Measurements from ENCODE around the gene TNFAIP2. TPM values are rescaled to one million over a fixed set of nuclear protein-coding genes. Genes with fewer than 3 reads are reported as not detected.
A peak's percentile ranks its signal among the peaks of the same experiment; 100 is the strongest.

Gene TNFAIP2
- total and polyA plus RNA-seq, 8 donors: 30.7 to 279 (median 73.0) TPM

- Histone ChIP-seq H3K9me3 (no peaks in the 10 kb centered on the region), H3K4me1 (peaks cover 0 to 34% (median 21%) of the 10 kb centered on the region in 4 donors), H3K4me3 (no peak overlapping the region), H3K36me3 (peaks cover 3 to 15% (median 9%) of the 10 kb centered on the region in 4 donors), H3K27me3 (peaks cover 0 to 31% (median 6%) of the 10 kb centered on the region in 3 donors), H3K27ac (no peak overlapping the region)
- WGBS, 5 donors: 37 to 47% (median 41%) methylated on average over 8 to 12 of the region's 12 CpGs
- no peak for DNase-seq
- intact Hi-C loops (cut with DNase I; ENCODE audit: low total_unique reads): no loop called here
- TF ChIP-seq POLR2A (IDR thresholded peaks at IDR 0.05): no peak
- TF ChIP-seq POLR2AphosphoS5 (IDR thresholded peaks at IDR 0.05): no peak
- TF ChIP-seq EP300 (IDR thresholded peaks at IDR 0.05): no peak
- TF ChIP-seq CTCF (IDR thresholded peaks at IDR 0.05): no peak
Measured at GRCh38 chr14:103140316-103141109, 17.3 kb downstream of the TNFAIP2 start.

GRCh38 chr14:103141117-103141796, 18.0 kb downstream of the TNFAIP2 start:
- no peak overlapping the region for H3K4me3 ChIP-seq
- intact Hi-C loops (cut with DNase I; ENCODE audit: low total_unique reads): no loop called here
- DNase-seq: peak; percentile 60 to 71

GRCh38 chr14:103142026-103142425, 18.8 kb downstream of the TNFAIP2 start:
- no peaks in the 10 kb centered on the region for H3K9me3 ChIP-seq
- intact Hi-C loops (cut with DNase I; ENCODE audit: low total_unique reads): no loop called here
- peaks cover 0 to under 1% (median 0%) of the 10 kb centered on the region in 4 donors for H3K36me3 ChIP-seq
- WGBS, 5 donors: 82 to 96% (median 90%) methylated on average over 4 of the region's 4 CpGs
- peaks cover 0 to 31% (median 20%) of the 10 kb centered on the region in 4 donors for H3K4me1 ChIP-seq
- no peak for TF ChIP-seq EP300 (IDR thresholded peaks at IDR 0.05)
- no peak for DNase-seq
- no peak overlapping the region for H3K27ac ChIP-seq
- peaks cover 0 to 46% (median 6%) of the 10 kb centered on the region in 3 donors for H3K27me3 ChIP-seq
- H3K4me3 ChIP-seq: no peak overlapping the region

More at GRCh38 chr14:103141117-103141796, 18.0 kb downstream of the TNFAIP2 start:
- Histone ChIP-seq H3K9me3 (no peaks in the 10 kb centered on the region), H3K27me3 (peaks cover 0 to 38% (median 6%) of the 10 kb centered on the region in 3 donors), H3K36me3 (peaks cover 0 to 8% (median 3%) of the 10 kb centered on the region in 4 donors), H3K4me1 (peaks cover 0 to 34% (median 21%) of the 10 kb centered on the region in 4 donors), H3K27ac (no peak overlapping the region)
- 23 to 30% (median 26%) methylated on average over 8 of the region's 8 CpGs for WGBS, 5 donors
- TF ChIP-seq POLR2A (IDR thresholded peaks at IDR 0.05) (no peak), CTCF (IDR thresholded peaks at IDR 0.05) (peak in 4 of 7 experiments; percentile 39 to 55 (median 46))

- no peaks in the 10 kb centered on the region for H3K36me3 ChIP-seq
- intact Hi-C loops (cut with DNase I; ENCODE audit: low total_unique reads): no loop called here
Measured at GRCh38 chr14:103142721-103143302, 19.6 kb downstream of the TNFAIP2 start.

GRCh38 chr14:103143506-103143905, 20.2 kb downstream of the TNFAIP2 start:
- Histone ChIP-seq H3K27me3 (peaks cover 0 to 46% (median 6%) of the 10 kb centered on the region in 3 donors), H3K4me3 (no peak overlapping the region), H3K36me3 (no peaks in the 10 kb centered on the region), H3K9me3 (no peaks in the 10 kb centered on the region), H3K27ac (no peak overlapping the region), H3K4me1 (peaks cover 0 to 18% (median 12%) of the 10 kb centered on the region in 4 donors)
- 60 to 67% (median 61%) methylated on average over 6 of the region's 6 CpGs for WGBS, 5 donors
- DNase-seq: no peak
- TF ChIP-seq POLR2AphosphoS5 (IDR thresholded peaks at IDR 0.05) (no peak), POLR2A (IDR thresholded peaks at IDR 0.05) (no peak), CTCF (IDR thresholded peaks at IDR 0.05) (no peak), EP300 (IDR thresholded peaks at IDR 0.05) (no peak)
- intact Hi-C loops (cut with DNase I; ENCODE audit: low total_unique reads): no loop called here

More at GRCh38 chr14:103142721-103143302, 19.6 kb downstream of the TNFAIP2 start:
- Histone ChIP-seq H3K27ac (no peak overlapping the region), H3K27me3 (peaks cover 0 to 51% (median 6%) of the 10 kb centered on the region in 3 donors), H3K4me1 (peaks cover 0 to 25% (median 17%) of the 10 kb centered on the region in 4 donors), H3K4me3 (no peak overlapping the region), H3K9me3 (no peaks in the 10 kb centered on the region)
- DNase-seq: no peak
- 65 to 87% (median 72%) methylated on average over 5 of the region's 5 CpGs for WGBS, 5 donors
- no peak for TF ChIP-seq EP300 (IDR thresholded peaks at IDR 0.05)
